ENCODE measurements around the gene CABP4.

The CABP4 gene

GRCh38 chr11:67412495-67413179 lies 42.5 kb upstream of the CABP4 start:
- ChIA-PET CTCF (interaction anchor here (1.1 to 6.5 kb wide), 2 partner anchors 10 to 61 kb away, joined by 6 to 40 read pairs; partner anchors contain the start of genes PPP1CA and TBC1D10C), POLR2A (no interaction called here)
- TF ChIP-seq CTCF (IDR thresholded peaks at IDR 0.05; ENCODE audit: insufficient read depth, low read length, missing control alignments): no peak
- no peak for DNase-seq (ENCODE audit: low read depth, low spot score)
- no peak overlapping the region for H3K4me3 ChIP-seq (ENCODE audit: low read depth, low read length)

GRCh38 chr11:67413266-67413849 lies 41.8 kb upstream of the CABP4 start:
- CTCF ChIA-PET: interaction anchor here (1.0 to 6.5 kb wide), 4 partner anchors 11 to 62 kb away, joined by 3 to 40 read pairs (median 4); partner anchors contain the start of genes PPP1CA and TBC1D10C
- DNase-seq (ENCODE audit: low read depth, low spot score): no peak
- POLR2A ChIA-PET: no interaction called here
- TF ChIP-seq CTCF (IDR thresholded peaks at IDR 0.05; ENCODE audit: insufficient read depth, low read length, missing control alignments): no peak
- H3K4me3 ChIP-seq (ENCODE audit: low read depth, low read length): no peak overlapping the region

GRCh38 chr11:67415501-67416304 lies 39.5 kb upstream of the CABP4 start, which contains the start of gene CARNS1:
CARNS1 (plus strand) TSS chr11:67415678; CDS start chr11:67416200, 522 bp downstream.
- no peak for DNase-seq (ENCODE audit: low read depth, low spot score)
- ChIA-PET CTCF (interaction anchor here (6.5 kb wide), 1 partner anchor 13 kb away, joined by 40 read pairs; the partner anchor contains the start of genes PPP1CA and TBC1D10C), POLR2A (interaction anchor here (0.6 kb wide), 1 partner anchor 28 kb away, joined by 5 read pairs; the partner anchor contains the start of gene CORO1B)
- H3K4me3 ChIP-seq (ENCODE audit: low read depth, low read length): peak within 1 kb of the TSS; percentile 23; the same call in 1 of the 2 replicates
- no peak for TF ChIP-seq CTCF (IDR thresholded peaks at IDR 0.05; ENCODE audit: insufficient read depth, low read length, missing control alignments)

GRCh38 chr11:67416416-67417335 lies 38.5 kb upstream of the CABP4 start:
- CTCF ChIA-PET: interaction anchor here (6.5 kb wide), 1 partner anchor 14 kb away, joined by 40 read pairs; the partner anchor contains the start of genes PPP1CA and TBC1D10C
- POLR2A ChIA-PET: interaction anchor here (0.6 kb wide), 1 partner anchor 27 kb away, joined by 5 read pairs; the partner anchor contains the start of gene CORO1B
- no peak for DNase-seq (ENCODE audit: low read depth, low spot score)
- TF ChIP-seq CTCF (IDR thresholded peaks at IDR 0.05; ENCODE audit: insufficient read depth, low read length, missing control alignments): no peak
- no peak overlapping the region for H3K4me3 ChIP-seq (ENCODE audit: low read depth, low read length)

GRCh38 chr11:67417425-67417824 lies 37.7 kb upstream of the CABP4 start:
- no peak overlapping the region for H3K4me3 ChIP-seq (ENCODE audit: low read depth, low read length)
- ChIA-PET POLR2A (no interaction called here), CTCF (interaction anchor here (4.2 to 6.5 kb wide), 2 partner anchors 15 kb away, joined by 28 to 40 read pairs; partner anchors contain the start of genes PPP1CA and TBC1D10C)
- TF ChIP-seq CTCF (IDR thresholded peaks at IDR 0.05; ENCODE audit: insufficient read depth, low read length, missing control alignments): no peak
- no peak for DNase-seq (ENCODE audit: low read depth, low spot score)
